ENCODE results near the gene UCK2. TPM values are rescaled to one million over a fixed set of nuclear protein-coding genes. Genes with fewer than 3 reads are reported as not detected.
A peak's percentile ranks its signal among the peaks of the same experiment; 100 is the strongest.

UCK2 gene
- total RNA-seq, 1 donor from 2014 or later: 66.7 TPM

GRCh38 chr1:165829888-165830287, 2.5 kb downstream of the UCK2 start:
- Mint-ChIP-seq H3K27ac (ENCODE audit: unreplicated experiment) (no peak overlapping the region), H3K4me1 (peaks cover 39% of the 10 kb centered on the region), H3K36me3 (ENCODE audit: low read depth) (peaks cover 5% of the 10 kb centered on the region), H3K4me3 (peak overlapping the region; percentile 100), H3K9me3 (no peaks in the 10 kb centered on the region), H3K27me3 (ENCODE audit: low read depth) (peaks cover 2% of the 10 kb centered on the region)
- no peak for DNase-seq (ENCODE audit: low read depth, low spot score)
- TF ChIP-seq CTCF (conservative IDR thresholded peaks at IDR 0.05): no peak

DNA sequence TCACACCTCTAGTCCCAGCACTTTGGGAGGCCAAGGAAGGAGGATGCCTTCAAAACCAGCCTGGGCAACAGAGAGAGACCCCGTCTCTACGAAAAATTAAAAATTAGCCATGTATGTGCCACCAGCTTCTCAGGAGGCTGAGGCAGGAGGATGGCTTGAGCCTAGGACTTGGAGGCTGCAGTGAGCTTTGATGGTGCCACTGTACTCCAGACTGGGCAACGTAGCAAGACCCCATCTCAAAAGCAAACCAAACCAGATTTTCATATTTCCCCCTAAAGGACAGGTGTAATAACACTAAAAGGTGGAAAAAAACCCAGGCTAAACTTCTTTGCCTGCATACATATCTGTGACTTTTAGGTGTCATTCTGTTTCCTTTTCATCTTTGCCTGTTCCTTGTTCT, 3.7 kb downstream of the UCK2 start:
- H3K27me3 Mint-ChIP-seq (ENCODE audit: low read depth): peaks cover 1% of the 10 kb centered on the region
- DNase-seq (ENCODE audit: low read depth, low spot score): no peak
- H3K36me3 Mint-ChIP-seq (ENCODE audit: low read depth): peaks cover 5% of the 10 kb centered on the region
- peak overlapping the region; percentile 72 for H3K4me3 Mint-ChIP-seq
- TF ChIP-seq CTCF (conservative IDR thresholded peaks at IDR 0.05): no peak
- no peak overlapping the region for H3K27ac Mint-ChIP-seq (ENCODE audit: unreplicated experiment)
- H3K4me1 Mint-ChIP-seq: peaks cover 40% of the 10 kb centered on the region
- H3K9me3 Mint-ChIP-seq: no peaks in the 10 kb centered on the region

GRCh38 chr1:165832902-165833301, 5.5 kb downstream of the UCK2 start:
- Mint-ChIP-seq H3K9me3 (no peaks in the 10 kb centered on the region), H3K27ac (ENCODE audit: unreplicated experiment) (no peak overlapping the region), H3K36me3 (ENCODE audit: low read depth) (peaks cover 6% of the 10 kb centered on the region), H3K4me1 (peaks cover 42% of the 10 kb centered on the region), H3K4me3 (peak overlapping the region; percentile 58), H3K27me3 (ENCODE audit: low read depth) (no peaks in the 10 kb centered on the region)
- DNase-seq (ENCODE audit: low read depth, low spot score): no peak
- TF ChIP-seq CTCF (conservative IDR thresholded peaks at IDR 0.05): no peak

GRCh38 chr1:165833358-165833757, 5.9 kb downstream of the UCK2 start:
- Mint-ChIP-seq H3K4me3 (peak overlapping the region; percentile 58), H3K36me3 (ENCODE audit: low read depth) (peaks cover 9% of the 10 kb centered on the region), H3K27me3 (ENCODE audit: low read depth) (no peaks in the 10 kb centered on the region), H3K4me1 (peaks cover 46% of the 10 kb centered on the region), H3K9me3 (no peaks in the 10 kb centered on the region), H3K27ac (ENCODE audit: unreplicated experiment) (no peak overlapping the region)
- no peak for TF ChIP-seq CTCF (conservative IDR thresholded peaks at IDR 0.05)
- no peak for DNase-seq (ENCODE audit: low read depth, low spot score)

DNA sequence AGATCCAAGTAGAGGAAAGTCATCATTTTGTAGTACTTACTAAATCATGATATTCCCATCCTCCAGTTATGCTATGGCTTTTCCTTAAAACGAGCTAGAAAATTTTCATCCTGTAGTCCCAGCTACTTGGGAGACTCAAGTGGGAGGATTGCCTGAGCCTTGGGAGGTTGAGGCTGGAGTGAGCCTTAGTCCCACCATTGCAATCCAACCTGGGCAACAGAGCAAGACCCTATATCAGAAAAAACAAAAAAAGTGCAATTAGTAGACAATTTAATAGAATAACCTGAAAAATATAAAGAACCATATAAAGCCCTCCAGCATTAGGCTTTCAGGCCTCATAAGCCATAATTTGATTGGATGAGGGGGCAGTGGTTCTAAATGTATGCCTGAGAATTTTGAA, 6.8 kb downstream of the UCK2 start:
- H3K27me3 Mint-ChIP-seq (ENCODE audit: low read depth): no peaks in the 10 kb centered on the region
- DNase-seq (ENCODE audit: low read depth, low spot score): no peak
- H3K9me3 Mint-ChIP-seq: no peaks in the 10 kb centered on the region
- no peak for TF ChIP-seq CTCF (conservative IDR thresholded peaks at IDR 0.05)
- no peak overlapping the region for H3K27ac Mint-ChIP-seq (ENCODE audit: unreplicated experiment)
- peaks cover 44% of the 10 kb centered on the region for H3K4me1 Mint-ChIP-seq
- no peak overlapping the region for H3K4me3 Mint-ChIP-seq
- peaks cover 9% of the 10 kb centered on the region for H3K36me3 Mint-ChIP-seq (ENCODE audit: low read depth)

GRCh38 chr1:165834881-165835280, 7.5 kb downstream of the UCK2 start:
- no peak for TF ChIP-seq CTCF (conservative IDR thresholded peaks at IDR 0.05)
- Mint-ChIP-seq H3K4me3 (no peak overlapping the region), H3K36me3 (ENCODE audit: low read depth) (peaks cover 6% of the 10 kb centered on the region), H3K27ac (ENCODE audit: unreplicated experiment) (no peak overlapping the region), H3K9me3 (no peaks in the 10 kb centered on the region), H3K4me1 (peaks cover 42% of the 10 kb centered on the region), H3K27me3 (ENCODE audit: low read depth) (no peaks in the 10 kb centered on the region)
- DNase-seq (ENCODE audit: low read depth, low spot score): no peak
